Glomerular endothelial cell (primary cell): ENCODE data around the gene C16orf89. TPM values are rescaled to one million over a fixed set of nuclear protein-coding genes. Genes with fewer than 3 reads are reported as not detected.
"Not testable (repeated sequence)": the region's sequence is repeated elsewhere in the genome, so short reads cannot be mapped to it uniquely, and the experiment has no call there.

ENCODE experiments used
- DNase-seq: peaks from one replicate; pipeline ENCODE4 v3.0.0-alpha.2; 2011; ENCODE audit warnings: low read depth, low spot score; ENCODE audit errors: extremely low read depth
- total RNA-seq: library from RNA; depleted of rRNA; stranded (reverse); fragments of >200 nt; gene quantifications from 2 replicates; pipeline ENCODE4 v1.2.3, GENCODE V29; 2015

C16orf89 gene
- total RNA-seq, 1 donor from 2014 or later = 0.35 TPM

DNA sequence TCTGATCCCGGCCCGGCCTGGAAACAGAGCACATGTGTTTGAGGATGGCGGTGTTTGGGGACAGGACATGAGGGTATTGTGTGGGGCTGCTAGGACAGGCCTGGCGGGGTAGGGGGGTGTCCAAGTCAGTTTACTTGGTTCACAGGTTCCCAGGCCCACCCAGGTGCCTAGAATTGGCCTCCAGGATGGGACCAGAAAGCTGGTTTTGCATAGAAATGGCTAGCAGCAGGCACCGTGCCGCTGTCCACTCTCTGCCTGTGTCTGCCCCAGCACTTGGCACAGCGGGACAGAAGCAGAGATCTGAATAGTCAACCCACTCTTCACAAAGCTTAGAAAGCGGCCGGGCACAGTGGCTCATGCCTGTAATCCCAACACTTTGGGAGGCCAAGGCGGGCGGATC is 20.0 kb upstream of the C16orf89 start:
- DNase-seq = not testable (repeated sequence)

DNA sequence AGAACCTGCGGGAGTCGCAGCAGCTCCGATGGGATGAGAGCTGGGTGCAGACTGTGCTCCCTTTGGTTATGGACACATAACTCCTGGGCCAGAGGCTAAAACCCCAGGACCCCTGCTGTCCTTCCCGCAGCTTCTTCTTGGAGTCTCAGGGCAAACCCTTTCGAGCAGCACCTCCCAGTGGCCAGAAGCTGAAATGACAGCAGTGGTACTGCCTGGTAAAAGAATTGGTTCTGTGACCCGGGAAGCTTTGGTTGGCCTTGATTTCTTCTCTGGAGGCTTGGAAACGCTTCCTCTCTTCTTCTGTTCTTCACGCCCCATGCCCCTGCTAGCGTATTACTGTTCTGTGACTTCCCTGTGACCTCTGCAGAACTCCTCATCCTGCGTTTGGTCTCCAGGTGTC is 19.0 kb upstream of the C16orf89 start:
- DNase-seq = not testable (repeated sequence)

DNA sequence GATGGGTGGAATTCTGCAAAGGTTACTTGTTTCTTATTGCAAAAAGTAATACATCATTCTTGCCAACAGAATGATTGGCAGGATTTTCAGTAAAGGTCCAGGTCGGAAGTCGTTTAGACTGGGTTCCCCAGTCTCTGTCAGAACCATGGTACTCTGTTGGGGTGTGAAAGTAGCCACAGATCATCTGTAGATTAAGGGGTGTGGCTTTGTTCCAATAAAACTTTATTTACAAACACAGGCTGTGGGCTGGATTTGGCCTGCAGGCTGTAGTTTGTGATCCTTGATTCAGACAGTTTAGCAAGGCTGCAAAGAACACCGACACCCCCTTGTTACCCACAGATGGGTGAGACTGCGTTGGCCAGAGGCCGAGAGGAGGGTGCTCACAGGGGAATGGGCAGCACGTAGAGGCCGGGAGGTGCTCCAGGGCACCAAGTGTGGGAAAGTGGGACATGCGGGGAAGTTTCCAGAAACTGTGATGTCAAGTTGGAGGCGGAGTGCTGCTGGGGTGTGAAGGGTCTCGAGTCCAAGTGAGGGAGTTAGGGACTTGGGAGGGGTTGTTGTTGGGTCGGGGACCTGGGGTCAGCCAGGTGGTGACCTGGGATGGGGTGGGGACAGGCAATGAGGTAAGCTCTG is 18.5 kb upstream of the C16orf89 start:
- DNase-seq = not testable (repeated sequence)

DNA sequence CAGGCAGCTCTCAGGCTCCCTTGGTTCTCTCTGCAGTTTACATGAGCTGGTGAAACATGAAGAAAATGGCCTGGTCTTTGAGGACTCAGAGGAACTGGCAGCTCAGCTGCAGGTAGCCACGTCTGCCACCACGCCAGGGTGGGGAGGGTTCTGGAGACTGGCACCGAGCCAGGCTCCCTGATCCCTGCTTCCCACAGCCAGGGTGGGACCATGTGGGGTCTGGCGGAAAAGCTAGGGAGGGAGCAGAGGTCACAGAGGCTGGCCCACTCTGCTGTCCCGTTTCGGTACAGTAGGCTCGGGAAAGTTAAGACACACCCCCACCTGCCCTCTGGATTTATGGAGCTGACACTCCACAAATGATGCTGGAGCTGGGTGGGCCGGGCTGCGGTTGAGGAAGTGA is 17.9 kb upstream of the C16orf89 start:
- DNase-seq = not testable (repeated sequence)

DNA sequence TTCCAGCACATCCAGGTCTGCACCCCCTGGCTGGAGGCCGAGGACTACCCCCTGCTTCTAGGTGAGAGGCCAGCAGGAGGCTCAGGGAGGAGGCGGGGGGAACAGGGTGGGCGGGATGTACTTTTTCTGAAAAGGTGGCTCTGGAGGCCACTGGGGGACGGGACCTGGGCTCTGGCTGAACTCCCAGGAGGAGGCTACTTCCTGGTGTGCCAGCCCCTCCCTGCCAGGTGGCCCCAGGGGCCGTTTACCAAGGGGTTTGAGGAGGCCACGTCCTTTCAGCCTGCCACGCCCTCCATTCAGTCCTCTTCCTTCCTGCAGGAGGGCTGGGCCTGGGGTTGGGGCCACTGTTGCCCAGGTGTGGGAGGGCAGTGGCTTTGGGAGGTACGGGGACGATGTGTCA is 15.2 kb upstream of the C16orf89 start:
- DNase-seq = not testable (repeated sequence)

DNA sequence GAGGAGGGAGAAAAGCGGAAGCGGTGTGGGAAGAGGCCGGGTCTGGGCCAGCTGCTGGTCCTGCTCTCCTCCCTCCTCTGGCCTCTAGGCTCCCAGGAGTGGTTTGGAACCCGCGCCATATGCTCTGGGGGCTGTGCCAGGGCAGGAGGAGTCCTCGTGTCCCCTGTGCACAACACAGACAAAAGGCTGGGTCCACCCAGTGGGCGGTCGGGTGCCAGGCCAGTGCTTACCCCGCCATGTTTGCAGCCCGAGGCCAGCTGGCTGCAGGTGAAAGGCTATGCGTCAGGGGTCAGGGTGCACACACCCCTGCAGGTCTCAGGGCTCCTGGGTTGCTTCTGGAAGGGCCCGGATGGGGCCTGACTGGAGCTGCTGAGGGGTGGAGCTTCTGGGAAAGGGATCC is 14.7 kb upstream of the C16orf89 start:
- not testable (repeated sequence) for DNase-seq

DNA sequence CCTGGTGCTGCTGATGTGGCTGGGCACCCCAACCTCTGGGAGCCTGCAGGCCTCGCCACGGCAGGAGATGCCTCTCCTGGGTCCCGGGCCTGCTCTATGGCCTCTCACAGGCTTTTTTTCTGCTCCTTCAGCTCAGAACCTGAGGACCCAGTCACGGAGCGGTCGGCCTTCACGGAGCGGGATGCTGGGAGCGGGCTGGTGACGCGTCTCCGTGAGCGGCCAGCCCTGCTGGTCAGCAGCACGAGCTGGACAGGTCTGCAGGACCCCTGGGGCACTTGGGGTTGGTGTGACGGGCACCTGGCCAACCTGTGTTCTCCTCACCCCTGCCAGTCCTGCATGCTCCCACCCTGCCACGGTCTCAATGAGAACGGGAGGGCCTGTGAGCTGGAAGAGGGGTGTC is 12.9 kb upstream of the C16orf89 start:
- DNase-seq = no peak

DNA sequence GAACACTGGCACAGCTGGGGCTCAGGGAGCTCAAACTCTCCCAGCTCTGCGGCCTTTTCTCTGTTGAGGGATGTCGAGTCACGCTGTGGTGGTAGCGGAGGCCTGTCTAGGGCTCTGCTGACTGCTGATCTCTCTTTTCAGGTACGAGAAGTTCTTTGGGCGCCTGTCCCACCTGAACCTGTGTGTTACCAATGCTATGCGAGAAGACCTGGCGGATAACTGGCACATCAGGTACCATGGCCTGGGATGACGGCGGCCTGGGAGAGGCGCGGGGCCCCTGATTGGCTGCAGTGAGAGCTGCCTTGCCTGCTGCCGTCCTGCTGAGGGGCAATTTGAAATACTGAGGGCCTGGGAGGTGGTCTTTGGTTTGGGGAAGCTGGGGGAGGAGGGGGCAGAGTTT is 11.5 kb upstream of the C16orf89 start:
- no peak for DNase-seq

DNA sequence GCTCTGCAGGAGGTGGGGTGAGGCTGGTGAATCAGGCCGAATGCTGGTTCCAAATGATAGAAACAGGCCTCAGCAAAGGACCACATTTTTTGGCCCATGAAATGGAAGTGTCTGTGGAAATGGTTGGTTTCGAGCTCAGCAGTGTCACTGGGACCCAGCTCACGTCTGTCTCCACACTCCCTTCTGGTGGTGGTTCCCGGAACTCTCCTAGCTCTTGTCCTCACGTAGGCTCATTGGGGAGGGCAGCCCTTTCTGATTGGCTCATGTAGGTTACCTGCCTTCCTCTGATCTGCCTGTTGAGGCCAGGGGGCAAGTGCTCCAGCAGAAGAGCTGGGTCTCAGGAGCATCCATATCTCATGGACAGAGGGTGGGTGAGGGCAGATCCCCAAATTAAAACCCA is 9.9 kb upstream of the C16orf89 start:
- no peak for DNase-seq

DNA sequence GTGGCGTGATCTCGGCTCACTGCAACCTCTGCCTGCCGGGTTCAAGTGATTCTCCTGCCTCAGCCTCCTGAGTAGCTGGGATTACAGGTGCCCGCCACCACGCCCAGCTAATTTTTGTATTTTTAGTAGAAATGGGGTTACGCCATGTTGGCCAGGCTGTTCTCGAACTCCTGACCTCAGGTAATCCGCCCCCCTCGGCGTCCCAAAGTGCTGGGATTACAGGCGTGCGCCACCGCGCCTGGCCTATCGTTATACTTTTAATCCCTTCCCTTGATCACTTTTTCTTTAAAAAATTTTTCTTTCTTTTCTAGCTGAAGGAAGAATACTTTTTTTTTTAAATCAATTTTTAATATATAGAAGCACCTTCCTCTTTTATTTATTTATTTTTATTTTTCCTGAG is 8.0 kb upstream of the C16orf89 start:
- DNase-seq = not testable (repeated sequence)

DNA sequence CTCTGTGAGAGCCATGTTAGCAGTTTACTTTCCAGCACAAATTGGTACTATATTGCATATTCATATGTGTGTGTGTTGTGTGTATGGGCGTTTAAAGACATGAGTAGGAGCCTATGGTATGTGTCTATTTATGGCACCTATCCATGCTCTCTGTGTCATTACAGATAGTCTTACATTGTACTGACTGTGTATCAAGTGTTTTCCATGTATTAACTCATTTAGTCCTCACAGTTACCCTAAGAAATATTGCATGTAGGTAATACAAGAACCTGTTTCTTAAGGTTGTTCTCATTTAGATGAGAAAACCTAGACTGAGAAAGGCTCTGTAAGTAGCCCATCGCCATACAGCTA is 7.5 kb upstream of the C16orf89 start:
- DNase-seq = no peak

DNA sequence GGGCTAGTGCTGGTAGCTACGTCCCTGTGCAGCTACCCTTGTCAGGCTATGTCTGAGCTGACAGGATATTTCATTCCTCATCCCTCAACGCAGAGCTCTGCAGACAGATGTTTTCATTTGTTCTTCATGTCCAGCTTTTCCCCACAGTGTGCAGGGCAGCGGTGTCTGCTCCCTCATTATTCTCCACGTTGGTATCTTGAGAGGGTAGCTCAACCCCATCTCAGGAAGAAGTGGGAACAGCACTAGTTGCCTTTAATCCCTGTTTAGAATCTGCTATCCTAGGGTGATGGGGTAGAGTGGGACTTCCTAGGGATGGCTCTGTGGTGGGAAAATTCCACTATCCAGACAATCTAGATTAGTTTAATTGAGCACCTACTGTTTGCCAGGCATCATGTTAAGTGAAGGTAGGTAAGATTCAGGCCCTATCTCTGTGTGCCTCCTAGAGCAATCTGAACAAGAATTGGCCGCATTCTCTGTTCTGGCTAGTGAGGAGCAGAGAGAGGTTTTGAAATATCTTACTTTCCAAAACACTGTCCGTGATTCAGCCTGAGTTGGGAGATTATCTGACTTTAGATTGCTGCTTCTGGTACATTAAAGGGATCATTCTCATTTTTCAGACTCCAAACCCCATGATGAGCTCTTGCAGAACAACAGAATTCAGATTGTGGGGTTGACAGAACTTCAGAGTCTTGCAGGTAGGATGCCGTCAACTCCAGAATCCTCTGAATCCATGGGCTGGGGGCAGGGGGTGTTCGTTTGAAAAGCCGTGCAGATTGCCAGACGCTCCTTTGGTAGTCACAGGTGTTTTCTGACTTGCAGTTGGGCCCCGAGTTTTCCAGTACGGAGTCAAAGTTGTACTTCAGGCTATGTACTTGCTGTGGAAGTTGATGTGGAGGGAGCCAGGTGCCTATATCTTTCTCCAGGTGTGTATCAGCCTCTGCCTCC is 6.8 kb upstream of the C16orf89 start:
- no peak for DNase-seq

DNA sequence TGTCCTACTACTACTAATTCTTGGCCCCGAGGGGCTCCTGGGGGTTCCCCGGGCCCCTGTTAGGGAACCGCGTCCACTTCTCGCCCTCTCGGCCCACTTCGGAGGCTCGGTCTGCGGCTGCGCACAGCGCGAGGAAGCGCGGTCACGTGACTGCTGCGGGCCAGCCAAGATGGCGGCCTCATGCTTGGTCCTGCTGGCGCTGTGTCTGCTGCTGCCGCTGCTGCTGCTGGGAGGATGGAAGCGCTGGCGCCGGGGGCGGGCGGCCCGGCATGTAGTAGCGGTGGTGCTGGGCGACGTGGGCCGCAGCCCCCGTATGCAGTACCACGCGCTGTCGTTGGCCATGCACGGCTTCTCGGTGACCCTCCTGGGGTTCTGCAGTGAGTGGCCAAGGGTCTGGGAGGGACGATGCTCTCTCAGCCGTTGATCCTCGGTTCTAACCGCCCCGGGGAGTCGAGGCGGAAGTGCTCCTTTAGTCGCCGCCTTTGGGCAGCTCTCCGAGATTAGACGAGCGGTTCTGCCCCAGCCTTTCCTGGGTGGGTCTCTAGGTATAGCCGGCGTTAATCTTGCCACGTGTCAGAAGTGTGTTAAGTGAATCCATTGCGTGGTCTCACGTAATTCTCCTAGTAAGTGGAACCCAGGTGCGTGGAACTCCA is 6.1 kb upstream of the C16orf89 start, which contains the start of gene ALG1:
Gene ALG1 (plus strand): TSS at position 163 of the 653 bp plus-strand sequence. CDS start 7 bp downstream, at position 170.
- no peak for DNase-seq

DNA sequence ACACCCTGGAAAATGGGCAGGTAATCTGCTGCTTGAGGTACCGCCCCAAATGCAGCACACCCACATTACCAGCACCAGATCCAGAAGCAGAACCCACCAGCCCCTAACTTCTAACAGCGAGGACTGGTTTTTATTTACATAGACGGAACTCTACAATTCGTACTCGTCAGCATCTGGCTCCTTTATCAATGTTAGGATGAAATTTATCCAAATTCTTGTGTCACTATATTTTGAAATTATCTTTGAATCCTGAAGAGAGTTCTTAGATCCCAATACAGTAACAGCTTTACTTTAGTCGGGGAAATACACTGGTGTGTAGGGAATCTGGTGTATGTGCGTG is 5.6 kb upstream of the C16orf89 start:
- DNase-seq = no peak

DNA sequence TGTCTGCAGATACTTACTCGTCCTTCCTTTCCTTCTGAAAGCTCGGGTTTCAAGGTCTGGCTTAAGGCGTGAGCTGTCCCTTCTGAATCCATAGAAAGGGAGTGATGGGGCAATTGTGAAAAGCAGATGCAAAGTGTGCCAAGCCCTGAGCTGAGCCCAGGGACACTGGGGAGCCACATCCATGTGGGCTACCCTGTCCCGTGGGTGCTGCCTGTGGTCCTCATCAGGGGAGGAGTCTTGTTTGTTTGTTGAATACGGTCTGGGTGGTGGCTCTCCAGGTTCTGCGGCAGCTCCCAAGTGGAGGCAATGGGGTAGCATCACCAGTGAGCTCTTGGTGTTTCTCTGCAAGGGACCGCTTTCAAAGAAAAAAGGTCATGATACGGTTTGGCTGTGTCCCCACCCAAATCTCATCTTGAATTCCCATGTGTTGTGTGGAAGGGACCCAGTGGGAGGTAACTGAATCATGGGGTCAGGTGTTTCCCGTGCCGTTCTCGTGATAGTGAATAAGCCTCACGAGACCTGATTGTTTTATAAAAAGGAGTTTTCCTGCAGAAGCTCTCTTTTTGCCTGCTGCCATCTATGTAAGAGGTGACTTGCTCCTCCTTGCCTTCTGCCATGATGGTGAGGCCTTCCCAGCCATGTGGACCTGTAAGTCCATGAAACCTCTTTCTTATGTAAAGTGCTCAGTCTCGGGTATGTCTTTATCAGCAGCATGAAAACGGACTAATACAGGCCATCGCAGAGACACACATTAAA is 4.9 kb upstream of the C16orf89 start:
- DNase-seq = no peak

DNA sequence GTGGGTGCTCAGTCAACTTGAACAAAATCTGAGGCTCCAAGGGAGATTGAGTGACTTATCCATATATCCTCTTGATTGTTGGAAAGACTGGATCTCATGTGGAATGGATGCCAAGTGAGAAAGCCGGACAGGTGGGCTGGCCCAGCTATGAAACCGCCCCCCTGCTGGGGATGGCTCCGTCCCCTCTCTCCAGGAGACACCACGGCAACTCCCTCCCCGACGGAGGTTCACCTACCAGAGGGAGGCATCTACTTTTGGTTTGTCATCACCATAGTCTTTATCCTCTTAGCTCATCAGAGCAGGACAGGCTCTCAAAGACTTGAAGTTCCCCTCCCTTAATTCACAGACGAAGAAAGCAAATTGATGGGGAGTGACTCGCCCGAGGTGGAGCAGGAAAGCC is 4.1 kb upstream of the C16orf89 start:
- DNase-seq = no peak

DNA sequence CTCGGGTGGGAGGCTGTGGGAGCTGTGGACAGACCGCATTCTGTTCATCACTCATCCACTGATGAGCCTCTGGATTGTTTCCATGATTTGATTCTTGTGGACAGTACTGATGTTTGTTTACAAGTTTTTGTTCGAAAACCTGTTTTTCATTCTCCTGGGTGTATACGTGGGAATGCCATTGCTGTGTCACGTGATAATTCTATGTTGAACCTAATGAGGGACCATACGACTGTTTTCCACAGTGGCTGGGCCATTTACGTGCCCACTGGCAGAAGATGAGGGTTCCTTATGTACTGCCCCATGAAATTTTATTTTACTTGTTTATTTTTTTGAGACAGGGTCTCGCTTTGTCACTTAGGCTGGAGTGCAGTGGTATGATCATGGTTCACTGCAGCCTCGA is 3.3 kb upstream of the C16orf89 start:
- DNase-seq = no peak

DNA sequence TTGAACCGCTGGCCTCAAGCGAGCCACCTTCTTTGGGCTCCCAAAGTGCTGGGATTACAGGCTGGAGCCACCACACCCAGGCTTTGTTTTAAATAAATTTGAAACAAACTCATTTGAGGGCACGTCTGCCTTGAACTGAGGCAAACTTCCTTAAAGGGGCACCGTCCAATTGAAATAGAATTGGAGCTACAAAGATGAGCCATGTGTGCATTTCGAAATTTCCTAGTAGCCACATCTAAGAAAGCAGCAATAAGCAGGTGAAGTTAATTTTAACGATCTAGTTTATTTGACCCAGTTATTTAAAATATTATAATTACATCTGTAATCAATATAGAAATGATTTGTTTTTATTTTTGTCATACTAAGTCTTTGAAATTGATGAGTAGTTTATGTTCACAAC is 755 bp upstream of the C16orf89 start:
- DNase-seq = no peak

DNA sequence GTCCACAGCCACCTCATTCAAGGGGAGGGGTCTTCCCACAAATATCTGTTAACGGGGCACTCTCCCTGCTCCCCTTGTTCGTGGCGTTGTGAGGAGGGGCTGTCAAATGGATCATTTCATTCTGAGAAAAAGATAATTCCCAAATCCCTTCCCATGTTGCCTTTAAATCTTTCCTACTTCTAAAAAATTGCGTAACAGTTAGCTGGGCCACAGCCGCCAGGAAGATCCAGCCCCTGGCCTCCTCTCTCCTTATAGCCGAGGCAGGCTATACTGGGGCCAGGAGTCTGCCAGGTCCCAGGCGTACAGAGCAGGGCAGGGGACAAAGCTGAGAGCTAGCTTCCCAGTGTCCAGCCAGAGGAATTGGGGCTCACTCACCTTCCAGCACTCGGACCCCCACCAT is 430 bp downstream of the C16orf89 start:
- DNase-seq = no peak

DNA sequence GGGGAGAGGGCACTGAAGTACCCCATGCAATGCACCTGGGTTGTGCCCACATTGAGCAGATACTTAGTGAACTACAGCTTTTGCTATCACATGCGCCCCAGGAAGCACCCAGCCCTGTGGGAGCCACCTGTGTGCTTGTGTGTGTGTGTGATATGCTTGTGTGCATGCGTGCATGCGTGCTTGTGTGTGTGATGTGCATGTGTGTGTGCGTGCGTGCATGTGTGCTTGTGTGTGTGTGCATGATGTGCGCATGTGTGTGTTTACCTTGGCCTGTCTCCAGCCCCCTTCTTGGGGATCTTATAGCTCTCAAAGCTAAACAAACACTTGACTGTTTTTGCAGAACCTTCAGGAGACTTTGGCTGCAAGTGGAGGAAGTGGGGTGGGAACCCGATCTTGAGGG is 841 bp downstream of the C16orf89 start:
- DNase-seq = no peak
